Muscle layer of colon (tissue), 2 donors: Measurements from ENCODE around the gene GGPS1.
"Not testable (repeated sequence)": the region's sequence is repeated elsewhere in the genome, so short reads cannot be mapped to it uniquely, and the experiment has no call there.

Source experiments
- H3K27ac ChIP-seq: one replicate; pipeline ENCODE4 v1.7.0; 2013; ENCODE audit warnings: low read depth, mild to moderate bottlenecking, low read length, moderate library complexity
- H3K27me3 ChIP-seq, 2 donors: one replicate each; pipeline ENCODE4 v1.7.0; 2013; ENCODE audit warnings: low read length in 2 of 2, mild to moderate bottlenecking in 2 of 2; ENCODE audit not compliant: insufficient read depth in 2 of 2, control insufficient read depth in 1 of 2
- H3K36me3 ChIP-seq: one replicate; pipeline ENCODE4 v1.7.0; 2013; ENCODE audit warnings: mild to moderate bottlenecking, low read length; ENCODE audit not compliant: insufficient read depth
- H3K4me1 ChIP-seq: one replicate; pipeline ENCODE4 v1.7.0; 2013; ENCODE audit warnings: mild to moderate bottlenecking, low read length; ENCODE audit not compliant: insufficient read depth
- H3K4me3 ChIP-seq, 2 donors: one replicate each; pipeline ENCODE4 v1.7.0; 2013; ENCODE audit warnings: low read length in 2 of 2, low read depth in 1 of 2, mild to moderate bottlenecking in 1 of 2, moderate library complexity in 1 of 2
- H3K9ac ChIP-seq: one replicate; pipeline ENCODE4 v1.7.0; 2013; ENCODE audit warnings: low read length
- H3K9me3 ChIP-seq: one replicate; pipeline ENCODE4 v1.7.0; 2013; ENCODE audit warnings: mild to moderate bottlenecking, low read length
- donor health status: abdominal sarcoma.
- donor health status: Adenocarcinoma of cecum.

GGPS1 gene

DNA sequence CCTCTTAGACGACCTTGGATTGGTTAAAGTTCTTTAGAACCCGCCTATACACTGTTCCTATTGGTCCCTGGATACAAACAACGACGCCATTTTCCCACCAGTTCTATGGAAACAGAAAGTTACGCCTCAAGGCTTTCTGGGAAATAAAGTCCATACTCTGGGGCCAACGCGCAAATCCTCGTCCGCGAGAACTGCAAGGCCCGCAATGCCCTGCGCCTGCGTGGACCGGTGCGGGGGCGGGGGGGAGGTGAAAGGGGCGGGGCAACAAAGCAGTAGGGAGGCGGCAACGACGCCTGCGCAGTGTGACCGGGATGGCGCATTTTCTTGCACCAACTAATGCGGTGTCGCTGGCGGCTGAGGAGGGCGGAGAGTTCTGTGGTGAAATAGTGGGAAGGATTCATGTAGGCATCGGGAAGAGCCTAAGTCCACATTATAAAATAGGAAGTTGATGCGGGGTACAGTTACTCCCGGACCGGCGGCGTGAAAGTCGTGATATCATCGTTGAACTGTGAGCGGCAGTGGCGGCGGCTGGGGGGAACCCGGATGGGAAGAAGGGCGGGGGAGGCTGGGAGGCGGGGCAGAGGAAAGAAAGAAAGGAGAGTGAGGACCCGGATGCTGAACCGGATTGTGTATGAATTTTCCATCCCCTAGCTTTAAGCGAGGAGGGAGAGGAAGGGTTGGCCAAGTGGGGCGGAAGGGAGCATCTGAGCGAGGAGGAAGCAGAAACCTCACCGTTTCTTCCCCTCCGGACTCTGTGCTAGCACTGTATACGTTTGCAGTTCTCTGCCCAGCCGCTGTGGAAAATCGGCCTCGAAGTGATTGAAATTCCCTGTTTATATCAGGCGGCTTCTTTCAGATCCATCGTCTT is at the start of gene GGPS1:
TSS of gene GGPS1 (plus strand) at position 300 of the 868 bp plus-strand sequence. CDS start 6,695 bp downstream, outside the sequence.
- H3K27me3 ChIP-seq = no peaks in the 10 kb centered on the region
- no peaks in the 10 kb centered on the region for H3K36me3 ChIP-seq
- H3K27ac ChIP-seq = peak within 1 kb of the TSS; percentile 99
- H3K4me3 ChIP-seq = peak within 1 kb of the TSS; percentile 90 to 97
- H3K9me3 ChIP-seq = no peaks in the 10 kb centered on the region
- H3K4me1 ChIP-seq = peaks cover 56% of the 10 kb centered on the region
- peak within 1 kb of the TSS; percentile 91 for H3K9ac ChIP-seq

DNA sequence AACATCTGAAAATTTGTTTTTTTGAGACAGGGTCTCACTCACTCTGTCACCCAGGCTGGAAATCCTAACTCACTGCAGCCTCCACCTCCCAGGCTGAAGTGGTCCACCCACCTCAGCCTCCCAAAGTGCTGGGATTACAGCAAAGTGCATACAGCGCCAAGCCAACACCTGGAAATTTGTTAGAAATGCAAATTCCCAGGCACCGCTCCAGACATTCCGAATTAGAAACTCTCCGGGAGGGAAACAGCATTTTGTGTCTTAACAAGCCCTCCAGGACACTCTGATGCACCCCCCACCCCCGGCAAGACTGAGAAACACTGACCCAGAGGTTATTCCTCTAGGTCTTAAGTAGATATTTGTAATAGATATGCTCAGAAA is 49.5 kb upstream of the GGPS1 start:
- H3K36me3 ChIP-seq = no peaks in the 10 kb centered on the region
- H3K9ac ChIP-seq = no peak overlapping the region
- H3K27ac ChIP-seq = no peak overlapping the region
- H3K9me3 ChIP-seq = no peaks in the 10 kb centered on the region
- no peak overlapping the region for H3K4me3 ChIP-seq
- H3K27me3 ChIP-seq = no peaks in the 10 kb centered on the region
- peaks cover 24% of the 10 kb centered on the region for H3K4me1 ChIP-seq

DNA sequence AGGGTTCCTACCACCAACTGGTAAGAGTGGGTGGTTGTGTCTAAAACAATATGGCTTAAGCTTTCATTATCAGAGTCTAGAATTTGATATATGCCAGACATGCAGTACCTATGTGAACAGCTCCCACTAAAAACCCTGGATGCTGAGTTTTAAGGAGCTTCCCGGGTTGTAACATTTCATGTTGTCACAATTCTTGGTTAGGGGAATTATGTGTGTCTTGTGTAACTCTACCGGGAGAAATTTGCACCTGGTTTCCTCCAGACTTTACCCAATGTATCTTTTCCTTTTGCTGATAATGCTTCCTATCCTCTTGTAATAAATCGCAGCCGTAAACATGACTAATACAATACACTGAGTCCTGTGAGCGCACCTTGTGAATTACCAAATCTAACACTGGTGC is 48.7 kb upstream of the GGPS1 start:
- Histone ChIP-seq H3K27me3 (no peaks in the 10 kb centered on the region), H3K36me3 (no peaks in the 10 kb centered on the region), H3K4me3 (no peak overlapping the region), H3K4me1 (peaks cover 22% of the 10 kb centered on the region), H3K9ac (no peak overlapping the region), H3K9me3 (no peaks in the 10 kb centered on the region), H3K27ac (no peak overlapping the region)

DNA sequence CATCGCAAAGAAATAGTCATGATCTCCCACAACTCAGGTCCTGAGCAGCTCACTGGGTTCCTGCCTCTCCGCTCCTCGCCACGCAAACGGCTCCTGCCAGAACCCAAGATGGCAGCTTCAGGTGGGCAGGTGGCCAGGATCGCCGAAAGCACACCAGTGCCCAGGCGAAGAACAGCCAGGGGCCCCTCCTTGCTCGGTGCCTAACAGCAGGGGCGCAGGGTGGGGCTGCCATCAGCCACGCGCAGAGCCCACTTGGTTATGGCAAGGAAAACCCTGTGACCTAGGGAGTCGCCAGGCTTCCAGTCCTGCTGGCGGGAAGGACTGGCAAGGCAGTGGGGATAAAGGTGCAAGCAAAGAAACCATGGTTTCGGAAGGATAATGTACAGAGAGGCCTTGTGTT is 47.9 kb upstream of the GGPS1 start:
- Histone ChIP-seq H3K9ac (no peak overlapping the region), H3K27me3 (no peaks in the 10 kb centered on the region), H3K9me3 (no peaks in the 10 kb centered on the region), H3K4me3 (no peak overlapping the region), H3K36me3 (no peaks in the 10 kb centered on the region), H3K27ac (no peak overlapping the region), H3K4me1 (peaks cover 20% of the 10 kb centered on the region)

DNA sequence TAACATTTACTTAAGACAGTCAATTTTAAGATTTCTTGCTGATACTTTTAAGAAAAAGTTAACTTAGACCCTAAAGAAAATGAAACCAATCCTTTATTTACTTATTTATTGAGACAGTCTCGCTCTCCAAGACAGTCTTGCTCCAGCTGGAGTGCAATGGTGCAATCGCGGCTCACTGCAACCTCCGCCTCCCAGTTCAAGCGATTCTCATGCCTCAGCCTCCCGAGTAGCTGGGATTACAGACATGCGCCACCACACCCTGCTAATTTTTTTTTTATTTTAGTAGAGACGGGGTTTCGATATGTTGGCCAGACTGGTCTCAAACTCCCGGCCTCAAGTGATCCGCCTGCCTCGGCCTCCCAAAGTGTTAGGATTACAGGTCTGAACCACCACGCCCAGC is 44.7 kb upstream of the GGPS1 start:
- not testable (repeated sequence) for H3K9me3 ChIP-seq, H3K9ac ChIP-seq, H3K27ac ChIP-seq, H3K4me3 ChIP-seq, H3K27me3 ChIP-seq, H3K36me3 ChIP-seq
- peaks cover 27% of the 10 kb centered on the region for H3K4me1 ChIP-seq

DNA sequence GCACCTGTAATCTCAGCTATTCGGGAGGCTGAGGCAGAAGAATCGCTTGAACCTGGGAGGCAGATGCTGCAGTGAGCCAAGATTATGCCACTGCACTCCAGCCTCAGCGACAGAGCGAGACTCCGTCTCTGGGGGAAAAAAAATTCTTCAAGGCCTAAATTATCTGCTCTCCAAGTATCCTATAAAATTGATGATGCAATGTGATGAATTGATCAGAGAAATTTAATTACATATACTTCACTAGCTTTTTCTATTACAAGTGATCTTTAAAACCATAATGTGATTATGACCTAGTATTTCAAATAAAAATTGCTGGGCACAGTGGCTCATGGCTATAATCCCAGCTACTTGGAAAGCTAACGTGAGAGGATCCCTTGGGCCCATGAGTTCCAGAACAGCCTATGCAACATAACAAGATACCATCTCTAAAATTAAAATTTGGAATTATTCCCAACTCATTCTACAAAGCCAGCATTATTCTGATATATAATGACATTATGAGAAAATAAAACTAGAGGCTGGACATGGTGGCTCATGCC is 44.1 kb upstream of the GGPS1 start:
- Histone ChIP-seq H3K9me3 (no peaks in the 10 kb centered on the region), H3K27me3 (no peaks in the 10 kb centered on the region), H3K4me1 (peaks cover 25% of the 10 kb centered on the region), H3K27ac (no peak overlapping the region), H3K9ac (no peak overlapping the region), H3K4me3 (no peak overlapping the region), H3K36me3 (no peaks in the 10 kb centered on the region)

DNA sequence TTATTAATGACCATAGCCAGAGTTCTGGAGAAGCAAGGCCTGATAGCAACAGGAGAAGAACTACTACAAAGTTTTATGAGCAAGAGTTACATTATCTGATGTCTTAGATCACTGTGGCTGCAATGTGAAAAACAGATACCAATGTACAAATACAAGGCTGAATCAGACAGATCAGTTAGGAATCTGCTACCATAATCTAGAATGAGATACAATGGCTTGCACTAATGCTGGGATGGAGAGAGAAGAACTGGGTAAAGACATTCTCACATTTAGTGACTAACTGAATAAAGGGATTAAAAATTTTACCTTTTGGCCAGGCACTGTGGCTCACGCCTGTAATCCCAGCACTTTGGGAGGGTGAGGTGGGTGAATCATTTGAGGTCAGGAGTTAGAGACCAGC is 41.7 kb upstream of the GGPS1 start:
- H3K27me3 ChIP-seq = no peaks in the 10 kb centered on the region
- H3K9ac ChIP-seq = no peak overlapping the region
- H3K4me1 ChIP-seq = peaks cover 20% of the 10 kb centered on the region
- no peaks in the 10 kb centered on the region for H3K9me3 ChIP-seq
- H3K4me3 ChIP-seq = no peak overlapping the region
- H3K36me3 ChIP-seq = no peaks in the 10 kb centered on the region
- H3K27ac ChIP-seq = no peak overlapping the region

DNA sequence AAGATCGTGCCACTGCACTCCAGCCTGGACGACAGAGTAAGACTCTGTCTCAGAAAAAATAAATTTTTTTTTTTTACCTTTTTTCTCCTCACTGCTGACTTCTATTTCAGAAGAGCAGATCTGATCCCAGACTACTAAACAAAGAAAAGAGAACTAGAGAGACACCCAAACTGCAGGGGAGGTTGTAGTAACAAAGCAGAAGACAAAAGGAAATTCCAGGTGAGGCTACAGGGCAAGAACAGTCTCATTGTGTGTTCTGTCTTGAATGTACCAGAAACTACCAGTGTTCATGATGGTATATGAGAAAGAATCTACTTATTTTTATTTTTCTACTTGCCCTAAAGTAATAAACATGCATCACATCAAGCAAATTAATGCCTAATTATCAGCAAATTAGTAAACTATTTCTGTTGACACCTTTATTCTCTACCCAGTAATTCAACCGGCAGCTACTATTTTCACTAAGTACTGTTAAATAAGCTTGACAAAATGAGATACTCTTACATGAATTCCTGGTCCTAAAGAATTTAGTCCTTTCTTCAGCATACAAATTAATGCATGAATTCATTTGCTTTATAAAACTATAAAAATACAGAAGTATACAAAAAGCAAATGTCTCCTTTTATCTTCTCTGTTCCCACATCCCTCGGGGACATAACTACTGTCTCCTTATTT is 41.0 kb upstream of the GGPS1 start:
- Histone ChIP-seq H3K27ac (no peak overlapping the region), H3K9me3 (no peaks in the 10 kb centered on the region), H3K4me3 (no peak overlapping the region), H3K4me1 (peaks cover 20% of the 10 kb centered on the region), H3K36me3 (no peaks in the 10 kb centered on the region), H3K27me3 (no peaks in the 10 kb centered on the region), H3K9ac (no peak overlapping the region)

DNA sequence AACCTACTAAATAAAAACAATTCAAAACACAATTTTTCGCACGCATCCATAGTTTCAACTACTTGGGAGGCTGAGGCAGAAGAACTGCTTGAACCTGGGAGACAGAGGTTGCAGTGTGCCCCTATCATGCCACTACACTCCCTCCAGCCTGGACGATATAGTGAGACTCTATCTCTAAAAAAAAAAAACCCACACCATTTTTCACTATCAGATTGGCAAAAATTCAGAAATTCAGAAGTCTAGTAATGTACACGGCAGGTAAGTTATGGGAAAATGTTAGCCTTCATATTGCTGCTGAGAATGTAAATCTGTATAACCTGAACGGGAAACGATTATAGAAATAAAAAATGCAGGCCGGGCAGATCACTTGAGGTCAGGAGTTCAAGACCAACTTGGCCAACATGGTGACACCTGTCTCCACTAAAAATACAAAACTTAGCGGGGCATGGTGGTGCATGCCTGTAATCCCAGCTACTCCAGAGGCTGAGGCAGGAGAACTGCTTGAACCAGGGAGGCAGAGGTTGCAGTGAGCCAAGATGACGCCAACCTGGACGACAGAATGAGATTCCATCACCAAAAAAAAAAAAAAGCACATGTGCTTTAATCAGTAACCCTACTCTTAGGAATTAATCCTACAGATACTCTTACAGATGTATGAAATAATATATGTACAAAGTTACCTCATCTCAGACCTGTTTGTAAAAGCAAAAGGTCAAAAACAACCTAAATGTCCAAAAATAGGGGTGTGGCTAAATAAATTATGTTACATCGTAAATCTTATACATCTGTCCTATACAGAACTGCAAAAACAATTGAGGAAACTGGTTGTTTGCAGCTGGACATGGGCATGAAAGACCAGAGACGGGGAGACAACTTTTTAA is 38.3 kb upstream of the GGPS1 start:
- no peaks in the 10 kb centered on the region for H3K9me3 ChIP-seq
- H3K36me3 ChIP-seq = no peaks in the 10 kb centered on the region
- no peak overlapping the region for H3K4me3 ChIP-seq
- peaks cover 14% of the 10 kb centered on the region for H3K4me1 ChIP-seq
- H3K9ac ChIP-seq = no peak overlapping the region
- H3K27ac ChIP-seq = no peak overlapping the region
- H3K27me3 ChIP-seq = no peaks in the 10 kb centered on the region

DNA sequence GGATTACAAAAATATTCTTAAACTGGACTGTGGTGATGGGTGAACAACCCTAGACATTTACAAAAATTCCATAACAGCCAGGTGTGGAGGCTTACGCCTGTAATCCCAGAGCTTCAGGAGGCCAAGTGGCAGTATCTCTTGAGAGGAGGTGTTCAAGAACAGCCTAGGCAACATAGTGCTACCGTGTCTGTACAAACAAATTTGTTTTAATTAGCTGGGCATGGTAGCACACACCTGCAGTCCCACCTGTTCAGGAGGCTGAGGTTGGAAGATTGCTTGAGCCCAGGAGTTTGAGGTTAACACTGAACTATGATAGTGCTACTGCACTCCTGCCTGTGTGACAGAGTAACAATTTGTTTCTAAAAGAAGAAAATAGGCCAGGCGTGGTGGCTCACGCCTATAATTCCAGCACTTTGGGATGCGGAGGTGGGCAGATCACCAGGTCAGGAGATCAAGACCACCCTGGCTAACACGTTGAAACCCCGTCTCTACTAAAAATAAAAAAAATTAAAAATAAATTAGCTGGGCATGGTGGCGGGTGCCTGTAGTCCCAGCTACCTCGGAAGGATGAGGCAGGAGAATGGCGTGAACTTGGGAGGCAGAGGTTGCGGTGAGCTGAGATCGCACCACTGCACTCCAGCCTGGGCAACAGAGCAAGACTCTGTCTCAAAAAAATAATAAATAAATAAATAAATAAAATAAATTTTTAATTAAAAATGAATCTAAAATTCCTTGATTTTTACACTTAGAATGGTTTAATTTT is 37.4 kb upstream of the GGPS1 start:
- Histone ChIP-seq H3K4me1 (peaks cover 12% of the 10 kb centered on the region), H3K27ac (no peak overlapping the region), H3K4me3 (no peak overlapping the region), H3K9ac (no peak overlapping the region), H3K36me3 (no peaks in the 10 kb centered on the region), H3K9me3 (no peaks in the 10 kb centered on the region), H3K27me3 (no peaks in the 10 kb centered on the region)
